Ishikawa (cell line): ENCODE results near the gene CTTN.

ENCODE experiments used
- CEBPB ChIP-seq: IDR thresholded peaks from 2 replicates; pipeline ENCODE4 v1.6.1; 2012
- CREB1 ChIP-seq: IDR thresholded peaks from 2 replicates; pipeline ENCODE4 v1.6.1; 2012; ENCODE audit warnings: low read depth
- EGR1 ChIP-seq: IDR thresholded peaks from 2 replicates; pipeline ENCODE4 v1.6.1; 2012
- EP300 ChIP-seq: IDR thresholded peaks from 2 replicates; pipeline ENCODE4 v1.6.1; 2012; ENCODE audit warnings: borderline replicate concordance
- FOXM1 ChIP-seq: IDR thresholded peaks from 2 replicates; pipeline ENCODE4 v1.6.1; 2012; ENCODE audit warnings: low read depth, borderline replicate concordance
- NFIC ChIP-seq: IDR thresholded peaks from 2 replicates; pipeline ENCODE4 v1.6.1; 2012
- RAD21 ChIP-seq: IDR thresholded peaks from 2 replicates; pipeline ENCODE4 v1.6.1; 2012; ENCODE audit warnings: low read depth
- TAF1 ChIP-seq: IDR thresholded peaks from 2 replicates; pipeline ENCODE4 v1.6.1; 2012; ENCODE audit warnings: low read depth, mild to moderate bottlenecking
- TCF12 ChIP-seq: IDR thresholded peaks from 2 replicates; pipeline ENCODE4 v1.6.1; 2012; ENCODE audit warnings: low read depth
- TEAD4 ChIP-seq: IDR thresholded peaks from 2 replicates; pipeline ENCODE4 v1.6.1; 2012
- YY1 ChIP-seq: IDR thresholded peaks from 2 replicates; pipeline ENCODE4 v1.6.1; 2012; ENCODE audit warnings: low read depth
- ZBTB7A ChIP-seq: IDR thresholded peaks from 2 replicates; pipeline ENCODE4 v1.6.1; 2012; ENCODE audit warnings: low read depth
- TF ChIP-seq, protein P1 (sequence below): IDR thresholded peaks from 2 replicates; pipeline ENCODE4 v1.6.1; 2012; ENCODE audit warnings: low read depth, mild to moderate bottlenecking
- TF ChIP-seq, protein P2 (sequence below): IDR thresholded peaks from 2 replicates; pipeline ENCODE4 v1.6.1; 2012
- TF ChIP-seq, protein P3 (sequence below): IDR thresholded peaks from 2 replicates; pipeline ENCODE4 v1.6.1; 2012

Gene CTTN

DNA sequence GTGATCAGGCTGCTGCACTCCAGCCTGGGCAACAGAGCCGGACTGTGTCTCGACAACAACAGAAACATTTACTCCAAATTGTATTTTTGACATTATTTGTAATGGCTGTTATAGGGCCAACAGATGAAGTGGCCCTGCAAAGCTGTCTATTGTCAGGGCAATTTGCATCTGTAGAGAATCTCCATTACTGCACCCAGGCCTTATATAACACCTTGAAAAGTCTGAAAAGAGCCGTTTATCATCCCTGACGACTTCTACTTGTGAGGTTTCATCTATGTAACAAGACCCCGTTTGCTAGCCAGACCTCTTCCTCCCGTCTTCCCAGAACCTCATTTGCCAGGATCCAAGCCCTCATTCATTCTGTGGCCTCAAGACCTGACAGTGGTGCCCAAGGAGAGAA, 9.1 kb upstream of the CTTN start:
- no peak for TF ChIP-seq RAD21
- TF ChIP-seq FOXM1: no peak
- no peak for TF ChIP-seq NFIC
- TF ChIP-seq YY1: no peak
- TF ChIP-seq EP300: no peak
- TF ChIP-seq, protein P1, sequence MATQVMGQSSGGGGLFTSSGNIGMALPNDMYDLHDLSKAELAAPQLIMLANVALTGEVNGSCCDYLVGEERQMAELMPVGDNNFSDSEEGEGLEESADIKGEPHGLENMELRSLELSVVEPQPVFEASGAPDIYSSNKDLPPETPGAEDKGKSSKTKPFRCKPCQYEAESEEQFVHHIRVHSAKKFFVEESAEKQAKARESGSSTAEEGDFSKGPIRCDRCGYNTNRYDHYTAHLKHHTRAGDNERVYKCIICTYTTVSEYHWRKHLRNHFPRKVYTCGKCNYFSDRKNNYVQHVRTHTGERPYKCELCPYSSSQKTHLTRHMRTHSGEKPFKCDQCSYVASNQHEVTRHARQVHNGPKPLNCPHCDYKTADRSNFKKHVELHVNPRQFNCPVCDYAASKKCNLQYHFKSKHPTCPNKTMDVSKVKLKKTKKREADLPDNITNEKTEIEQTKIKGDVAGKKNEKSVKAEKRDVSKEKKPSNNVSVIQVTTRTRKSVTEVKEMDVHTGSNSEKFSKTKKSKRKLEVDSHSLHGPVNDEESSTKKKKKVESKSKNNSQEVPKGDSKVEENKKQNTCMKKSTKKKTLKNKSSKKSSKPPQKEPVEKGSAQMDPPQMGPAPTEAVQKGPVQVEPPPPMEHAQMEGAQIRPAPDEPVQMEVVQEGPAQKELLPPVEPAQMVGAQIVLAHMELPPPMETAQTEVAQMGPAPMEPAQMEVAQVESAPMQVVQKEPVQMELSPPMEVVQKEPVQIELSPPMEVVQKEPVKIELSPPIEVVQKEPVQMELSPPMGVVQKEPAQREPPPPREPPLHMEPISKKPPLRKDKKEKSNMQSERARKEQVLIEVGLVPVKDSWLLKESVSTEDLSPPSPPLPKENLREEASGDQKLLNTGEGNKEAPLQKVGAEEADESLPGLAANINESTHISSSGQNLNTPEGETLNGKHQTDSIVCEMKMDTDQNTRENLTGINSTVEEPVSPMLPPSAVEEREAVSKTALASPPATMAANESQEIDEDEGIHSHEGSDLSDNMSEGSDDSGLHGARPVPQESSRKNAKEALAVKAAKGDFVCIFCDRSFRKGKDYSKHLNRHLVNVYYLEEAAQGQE: no peak
- TF ChIP-seq TAF1: no peak
- TF ChIP-seq ZBTB7A: no peak
- TF ChIP-seq TEAD4: no peak
- TF ChIP-seq, protein P2, sequence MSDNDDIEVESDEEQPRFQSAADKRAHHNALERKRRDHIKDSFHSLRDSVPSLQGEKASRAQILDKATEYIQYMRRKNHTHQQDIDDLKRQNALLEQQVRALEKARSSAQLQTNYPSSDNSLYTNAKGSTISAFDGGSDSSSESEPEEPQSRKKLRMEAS: no peak
- no peak for TF ChIP-seq CREB1
- no peak for TF ChIP-seq EGR1
- no peak for TF ChIP-seq TCF12
- TF ChIP-seq, protein P3, sequence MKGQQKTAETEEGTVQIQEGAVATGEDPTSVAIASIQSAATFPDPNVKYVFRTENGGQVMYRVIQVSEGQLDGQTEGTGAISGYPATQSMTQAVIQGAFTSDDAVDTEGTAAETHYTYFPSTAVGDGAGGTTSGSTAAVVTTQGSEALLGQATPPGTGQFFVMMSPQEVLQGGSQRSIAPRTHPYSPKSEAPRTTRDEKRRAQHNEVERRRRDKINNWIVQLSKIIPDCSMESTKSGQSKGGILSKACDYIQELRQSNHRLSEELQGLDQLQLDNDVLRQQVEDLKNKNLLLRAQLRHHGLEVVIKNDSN: no peak
- TF ChIP-seq CEBPB: no peak

DNA sequence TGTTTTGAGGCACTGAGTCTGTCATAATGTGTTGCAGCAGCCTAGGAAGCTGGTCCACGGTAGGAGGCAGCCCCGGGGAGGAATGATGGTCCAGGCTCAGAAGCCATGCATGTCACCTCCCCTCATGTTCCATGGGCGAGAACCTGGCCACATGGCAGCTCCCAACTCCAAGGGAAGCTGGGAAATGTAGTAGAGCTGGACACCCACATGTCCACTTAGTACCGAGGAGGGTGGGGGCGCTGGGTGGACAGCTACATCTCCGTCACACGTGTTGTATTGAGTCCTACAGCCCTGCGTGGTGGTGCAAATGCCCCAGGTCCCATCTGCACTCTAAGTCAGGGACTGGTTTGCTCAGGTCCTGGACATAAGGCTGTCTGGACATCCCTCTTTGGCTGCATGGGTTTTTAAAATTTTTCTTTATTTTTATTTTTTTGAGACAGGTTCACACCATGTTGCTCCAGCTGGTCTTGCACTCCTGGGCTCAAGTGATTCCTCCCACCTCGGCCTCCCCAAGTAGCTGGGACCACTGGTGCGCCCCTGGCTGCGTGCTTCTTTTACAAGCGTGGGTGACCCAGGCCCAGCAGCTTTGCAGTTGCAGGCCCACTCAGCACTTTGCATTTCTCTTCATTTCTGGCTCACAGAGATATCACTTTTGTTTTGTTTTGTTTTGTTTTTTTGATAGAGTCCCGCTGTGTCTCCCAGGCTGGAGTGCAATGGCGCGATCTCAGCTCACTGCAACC, 3.9 kb upstream of the CTTN start:
- TF ChIP-seq CEBPB: no peak
- TF ChIP-seq TCF12: no peak
- TF ChIP-seq, protein P2: no peak
- TF ChIP-seq, protein P3: no peak
- TF ChIP-seq RAD21: no peak
- no peak for TF ChIP-seq FOXM1
- no peak for TF ChIP-seq EGR1
- TF ChIP-seq CREB1: no peak
- no peak for TF ChIP-seq EP300
- TF ChIP-seq ZBTB7A: no peak
- no peak for TF ChIP-seq YY1
- TF ChIP-seq TEAD4: no peak
- TF ChIP-seq TAF1: no peak
- TF ChIP-seq, protein P1: no peak
- TF ChIP-seq NFIC: no peak

DNA sequence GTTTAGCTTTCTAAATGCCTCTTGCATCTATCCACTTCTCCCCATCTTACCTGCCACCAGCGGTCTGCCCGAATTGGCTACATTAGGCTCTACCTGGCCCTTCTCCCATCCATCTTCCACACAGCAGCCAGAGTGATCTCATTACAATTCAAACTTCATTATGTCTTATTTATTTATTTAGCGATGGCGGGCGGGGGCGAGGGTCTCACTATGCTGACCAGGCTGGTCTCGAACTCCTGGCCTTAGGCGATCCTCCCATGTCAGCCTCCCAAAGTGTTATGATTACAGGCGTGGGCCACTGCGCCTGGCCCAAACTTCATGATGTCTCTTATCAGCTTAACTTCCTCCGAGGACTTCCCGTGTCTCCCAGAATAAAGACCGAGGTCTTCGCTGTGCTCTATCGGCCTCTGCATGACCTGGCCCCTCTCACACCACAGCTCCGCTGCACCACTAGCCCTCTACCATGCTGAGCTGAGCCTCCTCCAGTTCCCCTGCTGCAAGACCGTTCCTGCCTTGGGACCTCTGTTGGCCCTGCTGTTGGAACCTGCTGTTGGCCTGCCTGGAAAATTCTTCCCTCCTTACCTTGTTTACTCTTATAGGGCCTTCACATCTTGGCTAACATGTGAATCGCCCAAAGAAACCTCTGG, 870 bp upstream of the CTTN start:
- TF ChIP-seq TCF12 (no peak), CEBPB (no peak), NFIC (no peak), RAD21 (no peak), EP300 (no peak), YY1 (no peak), TEAD4 (no peak), ZBTB7A (no peak), EGR1 (no peak), TAF1 (no peak), CREB1 (no peak), FOXM1 (no peak)
- TF ChIP-seq, protein P1: no peak
- TF ChIP-seq, protein P2: no peak
- TF ChIP-seq, protein P3: no peak
